Measurements from ENCODE around the gene DDT.
"Not testable (repeated sequence)": the region's sequence is repeated elsewhere in the genome, so short reads cannot be mapped to it uniquely, and the experiment has no call there.

- TF ChIP-seq CTCF, POLR2A (IDR thresholded peaks at IDR 0.05): not testable (repeated sequence)
Measured at GRCh38 chr22:23966094-23966493, 8.1 kb downstream of the DDT start.
